ENCODE data around the gene CDC45.

Gene CDC45

DNA sequence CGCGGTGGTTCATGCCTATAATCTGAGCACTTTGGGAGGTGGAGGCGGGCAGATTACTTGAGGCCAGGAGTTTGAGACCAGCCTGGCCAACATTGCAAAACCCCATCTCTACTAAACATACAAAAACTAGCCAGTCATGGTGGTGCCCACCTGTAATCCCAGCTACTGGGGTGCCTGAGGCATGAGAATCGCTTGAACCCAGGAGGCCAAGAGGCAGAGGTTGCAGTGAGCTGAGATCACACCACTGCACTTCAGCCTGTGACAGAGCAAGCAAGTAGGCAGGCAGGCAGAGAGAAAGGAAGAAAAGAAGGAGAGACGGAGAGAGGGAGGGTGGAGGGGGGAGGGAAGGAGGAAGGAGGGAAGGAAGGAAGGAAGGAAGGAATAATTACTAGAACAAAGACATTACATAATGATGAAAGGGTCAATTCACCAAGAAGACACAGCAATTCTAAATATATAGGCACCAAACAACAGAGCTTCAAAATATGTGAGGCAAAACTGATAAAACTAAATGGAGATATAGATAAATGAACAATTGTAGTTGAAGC is 58.3 kb downstream of the CDC45 start:
- Histone ChIP-seq H3K9me3 (ENCODE audit: insufficient read depth, low read depth, low read length) (no peaks in the 10 kb centered on the region), H3K79me2 (ENCODE audit: insufficient read depth, low read length) (no peaks in the 10 kb centered on the region), H3F3A (ENCODE audit: low read depth) (peaks cover 12% of the 10 kb centered on the region), H4K20me1 (ENCODE audit: insufficient read depth, low read length, poor library complexity, severe bottlenecking) (no peaks in the 10 kb centered on the region), H3K9ac (ENCODE audit: low read depth, low read length, poor library complexity, severe bottlenecking) (peak overlapping the region; percentile 36), H3K4me1 (ENCODE audit: insufficient read depth, low read length, poor library complexity, severe bottlenecking) (peaks cover 45% of the 10 kb centered on the region), H2AFZ (ENCODE audit: low read length) (peak overlapping the region; percentile 42; the same call in 1 of the 2 replicates), H3K4me3 (ENCODE audit: low read length, poor library complexity, severe bottlenecking) (no peak overlapping the region), H3K4me2 (ENCODE audit: low read depth, low read length, poor library complexity, severe bottlenecking) (no peak overlapping the region), H3K36me3 (ENCODE audit: insufficient read depth, low read length) (no peaks in the 10 kb centered on the region), H3K27me3 (ENCODE audit: insufficient read depth, low read length, poor library complexity, severe bottlenecking) (no peaks in the 10 kb centered on the region), H3K9me2 (replicated peaks; ENCODE audit: low read depth, low read length) (no peaks in the 10 kb centered on the region)
- TF ChIP-seq, protein P1, sequence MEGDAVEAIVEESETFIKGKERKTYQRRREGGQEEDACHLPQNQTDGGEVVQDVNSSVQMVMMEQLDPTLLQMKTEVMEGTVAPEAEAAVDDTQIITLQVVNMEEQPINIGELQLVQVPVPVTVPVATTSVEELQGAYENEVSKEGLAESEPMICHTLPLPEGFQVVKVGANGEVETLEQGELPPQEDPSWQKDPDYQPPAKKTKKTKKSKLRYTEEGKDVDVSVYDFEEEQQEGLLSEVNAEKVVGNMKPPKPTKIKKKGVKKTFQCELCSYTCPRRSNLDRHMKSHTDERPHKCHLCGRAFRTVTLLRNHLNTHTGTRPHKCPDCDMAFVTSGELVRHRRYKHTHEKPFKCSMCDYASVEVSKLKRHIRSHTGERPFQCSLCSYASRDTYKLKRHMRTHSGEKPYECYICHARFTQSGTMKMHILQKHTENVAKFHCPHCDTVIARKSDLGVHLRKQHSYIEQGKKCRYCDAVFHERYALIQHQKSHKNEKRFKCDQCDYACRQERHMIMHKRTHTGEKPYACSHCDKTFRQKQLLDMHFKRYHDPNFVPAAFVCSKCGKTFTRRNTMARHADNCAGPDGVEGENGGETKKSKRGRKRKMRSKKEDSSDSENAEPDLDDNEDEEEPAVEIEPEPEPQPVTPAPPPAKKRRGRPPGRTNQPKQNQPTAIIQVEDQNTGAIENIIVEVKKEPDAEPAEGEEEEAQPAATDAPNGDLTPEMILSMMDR (conservative IDR thresholded peaks at IDR 0.05; ENCODE audit: low read length), result no peak
- TF ChIP-seq EZH2phosphoT487 (IDR thresholded peaks at IDR 0.05; ENCODE audit: borderline replicate concordance), result no peak

DNA sequence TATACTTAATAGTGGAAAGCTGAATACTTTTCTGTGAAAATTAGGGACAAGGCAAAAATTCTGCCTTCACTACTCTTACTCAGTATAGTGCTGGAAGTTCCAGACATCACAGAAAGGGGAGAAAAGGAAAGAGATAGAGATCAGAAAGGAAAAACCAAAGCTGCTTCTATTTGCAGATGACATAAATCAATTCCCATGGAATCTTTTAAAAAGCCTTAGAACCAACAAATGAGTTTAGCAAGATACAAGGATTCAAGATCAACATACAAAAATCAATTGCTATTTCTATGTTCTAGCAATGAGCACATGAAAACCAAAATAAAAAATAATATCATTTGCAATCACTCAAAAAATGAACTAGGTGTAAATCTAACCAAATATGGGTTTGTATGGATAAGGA is 60.7 kb downstream of the CDC45 start:
- H4K20me1 ChIP-seq (ENCODE audit: insufficient read depth, low read length, poor library complexity, severe bottlenecking), result no peaks in the 10 kb centered on the region
- 0 out of 2 replicates have a peak, but pooled peaks cover 2% of the 10 kb centered on the region for H3F3A ChIP-seq (ENCODE audit: low read depth)
- H3K9ac ChIP-seq (ENCODE audit: low read depth, low read length, poor library complexity, severe bottlenecking), result peak overlapping the region; percentile 5
- H3K9me3 ChIP-seq (ENCODE audit: insufficient read depth, low read depth, low read length), result no peaks in the 10 kb centered on the region
- H3K4me1 ChIP-seq (ENCODE audit: insufficient read depth, low read length, poor library complexity, severe bottlenecking), result peaks cover 33% of the 10 kb centered on the region
- no peaks in the 10 kb centered on the region for H3K9me2 ChIP-seq (replicated peaks; ENCODE audit: low read depth, low read length)
- no peaks in the 10 kb centered on the region for H3K79me2 ChIP-seq (ENCODE audit: insufficient read depth, low read length)
- no peak overlapping the region for H3K4me3 ChIP-seq (ENCODE audit: low read length, poor library complexity, severe bottlenecking)
- no peaks in the 10 kb centered on the region for H3K27me3 ChIP-seq (ENCODE audit: insufficient read depth, low read length, poor library complexity, severe bottlenecking)
- TF ChIP-seq EZH2phosphoT487 (IDR thresholded peaks at IDR 0.05; ENCODE audit: borderline replicate concordance), result no peak
- TF ChIP-seq, protein P1 (conservative IDR thresholded peaks at IDR 0.05; ENCODE audit: low read length), result no peak
- H3K36me3 ChIP-seq (ENCODE audit: insufficient read depth, low read length), result no peaks in the 10 kb centered on the region
- peak overlapping the region; percentile 46; the same call in 1 of the 2 replicates for H2AFZ ChIP-seq (ENCODE audit: low read length)
- H3K4me2 ChIP-seq (ENCODE audit: low read depth, low read length, poor library complexity, severe bottlenecking), result no peak overlapping the region

DNA sequence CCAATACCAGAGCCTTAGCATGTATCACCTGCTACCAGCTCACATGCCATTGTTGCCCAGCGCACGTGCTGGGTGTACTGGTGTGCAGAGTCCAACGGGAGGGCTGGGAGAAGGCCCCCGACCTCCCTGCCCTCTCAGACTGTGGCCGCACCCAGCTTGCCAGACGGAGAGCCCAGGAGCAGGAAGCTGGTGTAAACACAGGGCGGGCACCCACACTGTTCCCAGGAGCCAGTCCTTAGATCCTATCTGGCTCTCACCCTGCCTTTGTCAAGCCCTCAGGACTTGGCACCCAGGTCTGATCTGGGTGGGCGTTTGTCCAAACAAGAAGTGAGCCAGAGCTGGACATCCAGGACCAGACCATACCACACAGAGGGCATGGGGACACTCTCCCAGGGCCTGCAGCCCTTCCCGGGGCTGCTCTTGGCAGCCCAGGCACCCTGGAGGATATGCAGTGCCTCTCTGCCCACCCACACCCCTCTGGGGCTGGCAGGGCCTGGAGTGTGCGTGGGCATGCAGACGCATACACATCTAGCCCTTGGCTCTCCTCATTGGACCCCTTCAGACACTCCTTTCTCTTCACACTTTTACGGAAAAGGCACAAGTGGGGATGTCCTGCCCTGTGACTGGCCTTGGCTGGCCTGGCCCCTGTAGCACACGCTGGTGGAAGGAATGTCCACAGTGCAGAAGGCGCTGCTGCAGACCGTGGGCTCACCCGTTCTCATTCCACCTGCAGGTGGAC is 64.4 kb downstream of the CDC45 start:
- Histone ChIP-seq H3K79me2 (ENCODE audit: insufficient read depth, low read length) (no peaks in the 10 kb centered on the region), H3K9me3 (ENCODE audit: insufficient read depth, low read depth, low read length) (no peaks in the 10 kb centered on the region), H3K27me3 (ENCODE audit: insufficient read depth, low read length, poor library complexity, severe bottlenecking) (no peaks in the 10 kb centered on the region), H4K20me1 (ENCODE audit: insufficient read depth, low read length, poor library complexity, severe bottlenecking) (no peaks in the 10 kb centered on the region), H3K36me3 (ENCODE audit: insufficient read depth, low read length) (no peaks in the 10 kb centered on the region), H3K4me1 (ENCODE audit: insufficient read depth, low read length, poor library complexity, severe bottlenecking) (peaks cover 17% of the 10 kb centered on the region), H3K4me2 (ENCODE audit: low read depth, low read length, poor library complexity, severe bottlenecking) (no peak overlapping the region), H3K9ac (ENCODE audit: low read depth, low read length, poor library complexity, severe bottlenecking) (no peak overlapping the region), H3F3A (ENCODE audit: low read depth) (no peaks in the 10 kb centered on the region), H3K9me2 (replicated peaks; ENCODE audit: low read depth, low read length) (no peaks in the 10 kb centered on the region), H3K4me3 (ENCODE audit: low read length, poor library complexity, severe bottlenecking) (no peak overlapping the region), H2AFZ (ENCODE audit: low read length) (no peak overlapping the region)
- no peak for TF ChIP-seq EZH2phosphoT487 (IDR thresholded peaks at IDR 0.05; ENCODE audit: borderline replicate concordance)
- TF ChIP-seq, protein P1 (conservative IDR thresholded peaks at IDR 0.05; ENCODE audit: low read length), result no peak
